Natural killer cell (primary cell): Measurements from ENCODE around the gene NLK. TPM values are rescaled to one million over a fixed set of nuclear protein-coding genes. Genes with fewer than 3 reads are reported as not detected.

Experiments used
- ATAC-seq, 3 donors: fragments of 150-1000 bp in 2 of 3; fragments of 200-7000 bp in 1 of 3; cut with Tn5 transposase; 1 replicate in 1 of 3; 2 replicates in 2 of 3; pipeline ENCODE4 v1.10.0; 2021; ENCODE audit warnings: mild to moderate bottlenecking in 2 of 3, moderate library complexity in 2 of 3
- DNase-seq, 2 donors: peaks; one replicate each; pipeline versions ENCODE4 v3.0.0 to v3.0.0-alpha.2; 2013 to 2021; ENCODE audit warnings: mixed read lengths in 1 of 2
- H3K27ac ChIP-seq: one replicate; pipeline ENCODE4 v1.5.1; 2013; ENCODE audit warnings: mild to moderate bottlenecking, low read length
- H3K27me3 ChIP-seq: one replicate; pipeline ENCODE4 v1.6.1; 2013; ENCODE audit warnings: low read length; ENCODE audit not compliant: control insufficient read depth, insufficient read depth
- H3K36me3 ChIP-seq: one replicate; pipeline ENCODE4 v1.6.1; 2013; ENCODE audit warnings: low read length; ENCODE audit not compliant: control insufficient read depth, insufficient read depth
- H3K4me1 ChIP-seq: one replicate; pipeline ENCODE4 v1.6.1; 2013; ENCODE audit warnings: low read length; ENCODE audit not compliant: control insufficient read depth, insufficient read depth
- H3K4me3 ChIP-seq: one replicate; pipeline ENCODE4 v1.5.1; 2013; ENCODE audit warnings: low read length
- H3K9me3 ChIP-seq: one replicate; pipeline ENCODE4 v1.6.1; 2013; ENCODE audit warnings: low read length; ENCODE audit not compliant: control insufficient read depth, insufficient read depth
- H3K27ac Mint-ChIP-seq, 2 donors: one replicate each; pipeline ENCODE4 v1.8.0; 2022; ENCODE audit warnings: mild to moderate bottlenecking in 2 of 2, mixed read lengths in 2 of 2, moderate library complexity in 1 of 2
- H3K27me3 Mint-ChIP-seq, 2 donors: one replicate each; pipeline ENCODE4 v1.8.0; 2022; ENCODE audit warnings: low read depth in 2 of 2, mixed read lengths in 2 of 2
- H3K36me3 Mint-ChIP-seq: one replicate; pipeline ENCODE4 v1.8.0; 2022; ENCODE audit warnings: mixed read lengths
- H3K4me1 Mint-ChIP-seq, 2 donors: one replicate each; pipeline ENCODE4 v1.8.0; 2022; ENCODE audit warnings: mixed read lengths in 2 of 2
- H3K4me3 Mint-ChIP-seq: one replicate; pipeline ENCODE4 v1.8.0; 2022; ENCODE audit warnings: mild to moderate bottlenecking, moderate library complexity, mixed read lengths
- H3K9me3 Mint-ChIP-seq, 2 donors: one replicate each; pipeline ENCODE4 v1.8.0; 2022; ENCODE audit warnings: mixed read lengths in 2 of 2
- CTCF ChIP-seq: fragments of 200-600 bp; IDR thresholded peaks from one replicate; pipeline ENCODE4 v1.8.0; 2022; ENCODE audit warnings: antibody characterized with exemption
- WGBS: methylation state at CpG from one replicate; pipeline ENCODE4 v1.1.7; 2013; ENCODE audit warnings: missing lambda C conversion rate; ENCODE audit not compliant: insufficient coverage; 5-methylcytosine and 5-hydroxymethylcytosine counted together
- intact Hi-C: fragments of 100-400 bp; cut with micrococcal nuclease; formaldehyde crosslinking; loops from one replicate; pipeline ENCODE4 v1.14.2; 2022
- total RNA-seq, 4 donors: library from RNA; stranded (reverse); fragments of 120-200 nt in 1 of 4; gene quantifications; one replicate each; pipeline versions ENCODE4 v1.2.3 to v1.2.4, GENCODE V29; 2013 to 2022

The NLK gene
- total RNA-seq, 3 donors from 2014 or later (not counting 1 experiment from before 2014, with no cell fraction given): 18.3 to 35.6 (median 20.8) TPM

GRCh38 chr17:28056276-28056620 is 13.8 kb downstream of the NLK start:
- H3K27ac Mint-ChIP-seq: no peak overlapping the region
- TF ChIP-seq CTCF: no peak
- Histone ChIP-seq H3K4me1 (no peaks in the 10 kb centered on the region), H3K36me3 (no peaks in the 10 kb centered on the region), H3K27ac (no peak overlapping the region), H3K27me3 (no peaks in the 10 kb centered on the region), H3K4me3 (no peak overlapping the region), H3K9me3 (no peaks in the 10 kb centered on the region)
- no peaks in the 10 kb centered on the region for H3K36me3 Mint-ChIP-seq
- H3K4me1 Mint-ChIP-seq: peaks cover 29 to 38% of the 10 kb centered on the region in 2 donors
- ATAC-seq (no peak), DNase-seq (no peak)
- no peaks in the 10 kb centered on the region for H3K9me3 Mint-ChIP-seq
- WGBS: 92% methylated on average over 2 of the region's 3 CpGs
- H3K4me3 Mint-ChIP-seq: no peak overlapping the region
- no peaks in the 10 kb centered on the region for H3K27me3 Mint-ChIP-seq
- intact Hi-C loops: no loop called here

- ATAC-seq (peak; percentile 36 to 88 (median 84)), DNase-seq (no peak)
- WGBS: 80% methylated on average over 1 of the region's 1 CpG
- peaks cover 29 to 37% of the 10 kb centered on the region in 2 donors for H3K4me1 Mint-ChIP-seq
- peak overlapping the region; percentile 12 to 43 for H3K27ac Mint-ChIP-seq
- intact Hi-C loops: no loop called here
- Histone ChIP-seq H3K27me3 (no peaks in the 10 kb centered on the region), H3K27ac (no peak overlapping the region), H3K4me1 (no peaks in the 10 kb centered on the region), H3K36me3 (no peaks in the 10 kb centered on the region), H3K9me3 (no peaks in the 10 kb centered on the region), H3K4me3 (no peak overlapping the region)
- H3K36me3 Mint-ChIP-seq: no peaks in the 10 kb centered on the region
- TF ChIP-seq CTCF: no peak
- no peaks in the 10 kb centered on the region for H3K27me3 Mint-ChIP-seq
- no peaks in the 10 kb centered on the region for H3K9me3 Mint-ChIP-seq
- H3K4me3 Mint-ChIP-seq: peak overlapping the region; percentile 45
Measured at GRCh38 chr17:28057731-28058246, 15.3 kb downstream of the NLK start.

- Mint-ChIP-seq H3K4me1 (peaks cover 28 to 38% of the 10 kb centered on the region in 2 donors), H3K9me3 (no peaks in the 10 kb centered on the region)
- TF ChIP-seq CTCF: no peak
Measured at GRCh38 chr17:28059675-28060074, 17.2 kb downstream of the NLK start.

GRCh38 chr17:28065706-28066105 is 23.2 kb downstream of the NLK start:
- WGBS: 29% methylated on average over 2 of the region's 2 CpGs
- peak overlapping the region in 1 of 2 donors; percentile 39 for H3K27ac Mint-ChIP-seq
- peaks cover 27 to 28% of the 10 kb centered on the region in 2 donors for H3K4me1 Mint-ChIP-seq
- no peaks in the 10 kb centered on the region for H3K9me3 Mint-ChIP-seq
- H3K36me3 Mint-ChIP-seq: no peaks in the 10 kb centered on the region
- H3K4me1 ChIP-seq: no peaks in the 10 kb centered on the region
- no peak for TF ChIP-seq CTCF
- no peak for DNase-seq
- no peaks in the 10 kb centered on the region for H3K27me3 Mint-ChIP-seq
- no peaks in the 10 kb centered on the region for H3K36me3 ChIP-seq
- H3K9me3 ChIP-seq: no peaks in the 10 kb centered on the region
- no peak overlapping the region for H3K4me3 Mint-ChIP-seq
- H3K27ac ChIP-seq: no peak overlapping the region
- no peaks in the 10 kb centered on the region for H3K27me3 ChIP-seq
- intact Hi-C loops: no loop called here
- H3K4me3 ChIP-seq: no peak overlapping the region
- no peak for ATAC-seq

More at GRCh38 chr17:28059675-28060074, 17.2 kb downstream of the NLK start:
- DNase-seq: no peak
- Mint-ChIP-seq H3K4me3 (no peak overlapping the region), H3K27ac (no peak overlapping the region), H3K27me3 (no peaks in the 10 kb centered on the region), H3K36me3 (no peaks in the 10 kb centered on the region)
- intact Hi-C loops: no loop called here
- no CpG with 5 or more reads among the region's 1 CpG for WGBS
- Histone ChIP-seq H3K4me3 (no peak overlapping the region), H3K27me3 (no peaks in the 10 kb centered on the region), H3K36me3 (no peaks in the 10 kb centered on the region), H3K27ac (no peak overlapping the region), H3K4me1 (no peaks in the 10 kb centered on the region), H3K9me3 (no peaks in the 10 kb centered on the region)
- ATAC-seq: no peak
